T-cell (primary cell): ENCODE data around the gene RHOD. TPM values are rescaled to one million over a fixed set of nuclear protein-coding genes. Genes with fewer than 3 reads are reported as not detected.

Source experiments
- ATAC-seq, 4 experiments: fragments of 200-7000 bp in 3 of 4; fragments of 150-1000 bp in 1 of 4; cut with Tn5 transposase; replicated peaks in 1 of 4; 1 replicate in 3 of 4; 2 replicates in 1 of 4; pipeline ENCODE4 v1.10.0; 2021; ENCODE audit warnings: moderate library complexity in 3 of 4, mild to moderate bottlenecking in 2 of 4, moderate number of reproducible peaks in 1 of 4
- CTCF ChIA-PET, 2 donors: fragments of 300-600 bp; sonication (Branson Sonifier 250); formaldehyde crosslinking; loops; one replicate each; lab custom pipeline; 2022; ENCODE audit warnings: antibody characterized with exemption in 2 of 2; lab: Charles Lee
- POLR2A ChIA-PET, 2 donors: fragments of 300-600 bp; sonication (Branson Sonifier 250); formaldehyde crosslinking; loops; one replicate each; lab custom pipeline; 2022; ENCODE audit warnings: antibody characterized with exemption in 2 of 2; lab: Charles Lee
- DNase-seq, 35 experiments: peaks; one replicate each; pipeline versions ENCODE4 v3.0.0 to v3.0.0-alpha.2; 2013 to 2023
- H3K27ac ChIP-seq: one replicate; pipeline ENCODE4 v1.5.1; 2013; ENCODE audit warnings: low read length
- H3K27me3 ChIP-seq, 2 experiments: replicated peaks in 1 of 2; 1 replicate in 1 of 2; 2 replicates in 1 of 2; pipeline versions ENCODE4 v1.6.1 to v1.7.0; 2013; ENCODE audit warnings: low read length in 1 of 2, mixed read lengths in 1 of 2; ENCODE audit not compliant: control insufficient read depth in 2 of 2, insufficient read depth in 2 of 2; ENCODE audit errors: extremely low read depth in 1 of 2
- H3K36me3 ChIP-seq, 2 donors: 1 replicate in 1 of 2; 2 replicates in 1 of 2; pipeline versions ENCODE4 v1.6.1 to v1.7.0; 2013; ENCODE audit warnings: low read length in 1 of 2; ENCODE audit not compliant: control insufficient read depth in 2 of 2, insufficient read depth in 1 of 2; ENCODE audit errors: extremely low read depth in 1 of 2
- H3K4me1 ChIP-seq, 2 experiments: 1 replicate in 1 of 2; 2 replicates in 1 of 2; pipeline versions ENCODE4 v1.6.1 to v1.7.0; 2013; ENCODE audit warnings: low read length in 2 of 2, mixed read lengths in 1 of 2; ENCODE audit not compliant: insufficient read depth in 2 of 2, control insufficient read depth in 1 of 2; ENCODE audit errors: extremely low read depth in 1 of 2
- H3K4me3 ChIP-seq, 2 donors: 1 replicate in 1 of 2; 2 replicates in 1 of 2; pipeline versions ENCODE4 v1.5.1 to v1.7.0; 2013; ENCODE audit warnings: mild to moderate bottlenecking in 2 of 2, low read length in 1 of 2, moderate library complexity in 1 of 2; ENCODE audit not compliant: control insufficient read depth in 1 of 2; ENCODE audit errors: extremely low read depth in 1 of 2
- H3K9me3 ChIP-seq: 2 replicates; pipeline ENCODE4 v1.7.0; 2013
- H3K27ac Mint-ChIP-seq, 2 donors: one replicate each; pipeline ENCODE4 v1.8.0; 2020 to 2021; ENCODE audit warnings: mild to moderate bottlenecking in 2 of 2, mixed read lengths in 2 of 2
- H3K27me3 Mint-ChIP-seq, 2 donors: one replicate each; pipeline ENCODE4 v1.8.0; 2021 to 2022; ENCODE audit warnings: mixed read lengths in 2 of 2
- H3K36me3 Mint-ChIP-seq: one replicate; pipeline ENCODE4 v1.8.0; 2021; ENCODE audit warnings: mixed read lengths
- H3K4me1 Mint-ChIP-seq, 3 donors: one replicate each; pipeline ENCODE4 v1.8.0; 2020 to 2022; ENCODE audit warnings: mixed read lengths in 3 of 3, mild to moderate bottlenecking in 1 of 3
- H3K4me3 Mint-ChIP-seq, 3 donors: one replicate each; pipeline ENCODE4 v1.8.0; 2020 to 2022; ENCODE audit warnings: mild to moderate bottlenecking in 3 of 3, mixed read lengths in 3 of 3, moderate library complexity in 3 of 3
- H3K9me3 Mint-ChIP-seq, 3 donors: one replicate each; pipeline ENCODE4 v1.8.0; 2020 to 2022; ENCODE audit warnings: mixed read lengths in 3 of 3
- WGBS: methylation state at CpG from one replicate; pipeline ENCODE4 v1.1.5; 2013; ENCODE audit warnings: missing lambda C conversion rate; ENCODE audit not compliant: insufficient coverage; 5-methylcytosine and 5-hydroxymethylcytosine counted together
- total RNA-seq, 35 experiments: library from RNA in 6 of 35; stranded (reverse) in 6 of 35; fragments of 120-200 nt in 1 of 35; gene quantifications; one replicate each; pipeline versions ENCODE4 v1.2.1 to v1.2.4 and lab custom pipeline; 2013 to 2026

RHOD gene
- total RNA-seq, 5 donors from 2014 or later (not counting 1 experiment from before 2014, with no cell fraction given): 0.59 to 0.88 (median 0.66) TPM; not detected in 2

- ChIA-PET POLR2A (no interaction called here), CTCF (no interaction called here)
- Mint-ChIP-seq H3K27ac (no peak overlapping the region), H3K4me3 (peak overlapping the region in 2 of 3 donors; percentile 49 to 79), H3K9me3 (no peaks in the 10 kb centered on the region), H3K27me3 (peaks cover 18 to 43% of the 10 kb centered on the region in 2 donors), H3K36me3 (no peaks in the 10 kb centered on the region), H3K4me1 (peaks cover 29 to 35% (median 29%) of the 10 kb centered on the region in 3 donors)
- Histone ChIP-seq H3K4me1 (peaks cover 13 to 35% of the 10 kb centered on the region in 2 experiments), H3K27me3 (peaks cover 6 to 78% of the 10 kb centered on the region in 2 experiments), H3K4me3 (peak overlapping the region in 1 of 2 donors; percentile 61), H3K9me3 (no peaks in the 10 kb centered on the region), H3K36me3 (no peaks in the 10 kb centered on the region), H3K27ac (no peak overlapping the region)
- DNase-seq (peak in 33 of 35 experiments; percentile 23 to 69 (median 42)), ATAC-seq (peak; percentile 66 to 86 (median 76))
- 0% methylated on average over 4 of the region's 5 CpGs for WGBS
Measured at GRCh38 chr11:67024410-67024809, 32.2 kb upstream of the RHOD start.

GRCh38 chr11:67024966-67025365 is 31.7 kb upstream of the RHOD start:
- H3K4me3 Mint-ChIP-seq: peak overlapping the region in 1 of 3 donors; percentile 79

GRCh38 chr11:67025750-67026149 is 30.9 kb upstream of the RHOD start:
- Histone ChIP-seq H3K27ac (no peak overlapping the region), H3K9me3 (no peaks in the 10 kb centered on the region), H3K4me3 (no peak overlapping the region), H3K27me3 (peaks cover 6 to 80% of the 10 kb centered on the region in 2 experiments), H3K36me3 (no peaks in the 10 kb centered on the region), H3K4me1 (peaks cover 13 to 35% of the 10 kb centered on the region in 2 experiments)
- no peaks in the 10 kb centered on the region for H3K36me3 Mint-ChIP-seq
- H3K4me1 Mint-ChIP-seq: peaks cover 29 to 35% (median 29%) of the 10 kb centered on the region in 3 donors
- H3K27ac Mint-ChIP-seq: no peak overlapping the region
- H3K9me3 Mint-ChIP-seq: no peaks in the 10 kb centered on the region
- ATAC-seq: no peak
- CTCF ChIA-PET: interaction anchor here in 1 of 2 donors (0.6 kb wide), 3 partner anchors 20 to 69 kb away, joined by 3 to 6 read pairs (median 4); no protein-coding TSS in a partner anchor
- H3K4me3 Mint-ChIP-seq: no peak overlapping the region
- no peak for DNase-seq
- POLR2A ChIA-PET: no interaction called here
- peaks cover 18 to 46% of the 10 kb centered on the region in 2 donors for H3K27me3 Mint-ChIP-seq
- WGBS: 100% methylated on average over 1 of the region's 8 CpGs

More at GRCh38 chr11:67024966-67025365, 31.7 kb upstream of the RHOD start:
- no peaks in the 10 kb centered on the region for H3K9me3 ChIP-seq
- no peak overlapping the region for H3K27ac ChIP-seq
- ATAC-seq (peak in 1 of 4 experiments; percentile 8), DNase-seq (peak in 1 of 35 experiments; percentile 12)
- WGBS: no CpG with 5 or more reads among the region's 1 CpG
- Mint-ChIP-seq H3K36me3 (no peaks in the 10 kb centered on the region), H3K4me1 (peaks cover 29 to 35% (median 29%) of the 10 kb centered on the region in 3 donors), H3K27me3 (peaks cover 18 to 42% of the 10 kb centered on the region in 2 donors), H3K27ac (no peak overlapping the region), H3K9me3 (no peaks in the 10 kb centered on the region)
- H3K4me3 ChIP-seq: peak overlapping the region in 1 of 2 donors; percentile 61
- CTCF ChIA-PET: interaction anchor here in 1 of 2 donors (0.6 kb wide), 1 partner anchor 19 kb away, joined by 6 read pairs; no protein-coding TSS in a partner anchor
- H3K36me3 ChIP-seq: no peaks in the 10 kb centered on the region
- peaks cover 13 to 35% of the 10 kb centered on the region in 2 experiments for H3K4me1 ChIP-seq
- H3K27me3 ChIP-seq: peaks cover 6 to 79% of the 10 kb centered on the region in 2 experiments
- POLR2A ChIA-PET: no interaction called here

- H3K36me3 ChIP-seq: no peaks in the 10 kb centered on the region
- Mint-ChIP-seq H3K4me1 (peaks cover 29 to 32% (median 29%) of the 10 kb centered on the region in 3 donors), H3K27ac (no peak overlapping the region), H3K27me3 (peaks cover 20 to 50% of the 10 kb centered on the region in 2 donors), H3K9me3 (no peaks in the 10 kb centered on the region), H3K36me3 (no peaks in the 10 kb centered on the region), H3K4me3 (no peak overlapping the region)
- ATAC-seq (no peak), DNase-seq (no peak)
- WGBS: 100% methylated on average over 2 of the region's 5 CpGs
- peaks cover 13 to 35% of the 10 kb centered on the region in 2 experiments for H3K4me1 ChIP-seq
- peaks cover 3 to 82% of the 10 kb centered on the region in 2 experiments for H3K27me3 ChIP-seq
- CTCF ChIA-PET: no interaction called here
- POLR2A ChIA-PET: interaction anchor here in 1 of 2 donors (0.6 kb wide), 1 partner anchor 1074 kb away, joined by 3 read pairs; no protein-coding TSS in a partner anchor
- H3K4me3 ChIP-seq: no peak overlapping the region
- H3K9me3 ChIP-seq: no peaks in the 10 kb centered on the region
- no peak overlapping the region for H3K27ac ChIP-seq
Measured at GRCh38 chr11:67026941-67027340, 29.7 kb upstream of the RHOD start.

- no peaks in the 10 kb centered on the region for H3K36me3 ChIP-seq
- no peaks in the 10 kb centered on the region for H3K9me3 Mint-ChIP-seq
- ATAC-seq: no peak
- H3K27me3 Mint-ChIP-seq: peaks cover 16 to 47% of the 10 kb centered on the region in 2 donors
- ChIA-PET POLR2A (no interaction called here), CTCF (interaction anchor here in 1 of 2 donors (0.6 kb wide), 1 partner anchor 12 kb away, joined by 4 read pairs; no protein-coding TSS in a partner anchor)
- H3K36me3 Mint-ChIP-seq: no peaks in the 10 kb centered on the region
- no peak overlapping the region for H3K27ac Mint-ChIP-seq
- WGBS: 91% methylated on average over 9 of the region's 12 CpGs
- DNase-seq: no peak
- peaks cover 23 to 27% (median 23%) of the 10 kb centered on the region in 3 donors for H3K4me1 Mint-ChIP-seq
- no peak overlapping the region for H3K4me3 Mint-ChIP-seq
- H3K4me3 ChIP-seq: no peak overlapping the region
- H3K27me3 ChIP-seq: peaks cover 2 to 81% of the 10 kb centered on the region in 2 experiments
- no peak overlapping the region for H3K27ac ChIP-seq
- H3K4me1 ChIP-seq: peaks cover 13 to 29% of the 10 kb centered on the region in 2 experiments
- no peaks in the 10 kb centered on the region for H3K9me3 ChIP-seq
Measured at GRCh38 chr11:67027483-67027930, 29.1 kb upstream of the RHOD start.

- Mint-ChIP-seq H3K27me3 (peaks cover 14 to 42% of the 10 kb centered on the region in 2 donors), H3K27ac (no peak overlapping the region), H3K36me3 (no peaks in the 10 kb centered on the region), H3K9me3 (no peaks in the 10 kb centered on the region), H3K4me3 (no peak overlapping the region), H3K4me1 (peaks cover 21 to 24% (median 21%) of the 10 kb centered on the region in 3 donors)
- no peak overlapping the region for H3K27ac ChIP-seq
- no peaks in the 10 kb centered on the region for H3K9me3 ChIP-seq
- H3K4me1 ChIP-seq: peaks cover 13 to 24% of the 10 kb centered on the region in 2 experiments
- ATAC-seq (no peak), DNase-seq (no peak)
- no peak overlapping the region for H3K4me3 ChIP-seq
- H3K36me3 ChIP-seq: no peaks in the 10 kb centered on the region
- CTCF ChIA-PET: interaction anchor here in 1 of 2 donors (0.6 kb wide), 2 partner anchors 12 to 117 kb away, joined by 4 to 5 read pairs; no protein-coding TSS in a partner anchor
- 100% methylated on average over 1 of the region's 6 CpGs for WGBS
- POLR2A ChIA-PET: no interaction called here
- peaks cover 0 to 79% of the 10 kb centered on the region in 2 experiments for H3K27me3 ChIP-seq
Measured at GRCh38 chr11:67027943-67028542, 28.6 kb upstream of the RHOD start.
